Amniotic epithelial cell (primary cell): Measurements from ENCODE around the gene NABP1.
A peak's percentile ranks its signal among the peaks of the same experiment; 100 is the strongest.

ENCODE experiments used
- DNase-seq: peaks from one replicate; pipeline ENCODE4 v3.0.0-alpha.2; 2010; ENCODE audit warnings: low read depth

The NABP1 gene

GRCh38 chr2:191680639-191681038 is 2.7 kb downstream of the NABP1 start:
- no peak for DNase-seq

- no peak for DNase-seq
Observed at GRCh38 chr2:191682126-191682525, 4.2 kb downstream of the NABP1 start.

GRCh38 chr2:191686066-191686465 is 8.1 kb downstream of the NABP1 start:
- DNase-seq, result no peak

GRCh38 chr2:191686729-191687128 is 8.8 kb downstream of the NABP1 start:
- DNase-seq, result no peak

GRCh38 chr2:191687867-191688266 is 9.9 kb downstream of the NABP1 start:
- DNase-seq, result peak; percentile 47

- DNase-seq, result peak; percentile 83
Observed at GRCh38 chr2:191688934-191689695, 11.2 kb downstream of the NABP1 start.

- no peak for DNase-seq
Observed at GRCh38 chr2:191690327-191690726, 12.4 kb downstream of the NABP1 start.

- DNase-seq, result peak; percentile 86
Observed at GRCh38 chr2:191691016-191691735, 13.2 kb downstream of the NABP1 start.

GRCh38 chr2:191691898-191692297 is 14.0 kb downstream of the NABP1 start:
- DNase-seq, result no peak

GRCh38 chr2:191692502-191693115 is 14.7 kb downstream of the NABP1 start:
- peak; percentile 47 for DNase-seq

- DNase-seq, result no peak
Observed at GRCh38 chr2:191693166-191693565, 15.2 kb downstream of the NABP1 start.

GRCh38 chr2:191693778-191694177 is 15.8 kb downstream of the NABP1 start:
- DNase-seq, result no peak

- DNase-seq, result peak; percentile 91
Observed at GRCh38 chr2:191696001-191696400, 18.1 kb downstream of the NABP1 start.

- DNase-seq, result no peak
Observed at GRCh38 chr2:191696966-191697365, 19.0 kb downstream of the NABP1 start.

- DNase-seq, result no peak
Observed at GRCh38 chr2:191697870-191698269, 19.9 kb downstream of the NABP1 start.

- no peak for DNase-seq
Observed at GRCh38 chr2:191699341-191699945, 21.5 kb downstream of the NABP1 start.

GRCh38 chr2:191701029-191701428 is 23.1 kb downstream of the NABP1 start:
- DNase-seq, result peak; percentile 35

GRCh38 chr2:191701696-191702095 is 23.8 kb downstream of the NABP1 start:
- DNase-seq, result no peak

- no peak for DNase-seq
Observed at GRCh38 chr2:191703079-191703725, 25.3 kb downstream of the NABP1 start.

GRCh38 chr2:191705084-191705483 is 27.1 kb downstream of the NABP1 start:
- no peak for DNase-seq

GRCh38 chr2:191705701-191706100 is 27.8 kb downstream of the NABP1 start:
- no peak for DNase-seq

GRCh38 chr2:191706791-191707190 is 28.9 kb downstream of the NABP1 start:
- no peak for DNase-seq
